Spleen (tissue), 7 donors: ENCODE data around the gene DNAJA3.

Experiments used
- POLR2A ChIP-seq, 3 donors: fragments of 450-650 bp; IDR thresholded peaks; one replicate each; pipeline ENCODE4 v1.5.1; 2017; ENCODE audit warnings: antibody characterized with exemption in 3 of 3, mild to moderate bottlenecking in 1 of 3
- POLR2AphosphoS5 ChIP-seq, 3 donors: sonication (generic); formaldehyde crosslinking; IDR thresholded peaks; one replicate each; pipeline ENCODE4 v1.5.1; 2017; ENCODE audit warnings: antibody characterized with exemption in 3 of 3
- TF ChIP-seq, protein P1 (sequence below), 11 experiments: fragments of 200-600 bp in 7 of 11; fragments of 450-650 bp in 4 of 11; sonication (generic) in 4 of 11; IDR thresholded peaks in 8 of 11; conservative IDR thresholded peaks in 3 of 11; 1 replicate in 7 of 11; 2 replicates in 4 of 11; pipeline versions ENCODE4 v1.4.0 to v1.8.0; 2016 to 2021; ENCODE audit warnings: antibody characterized with exemption in 11 of 11, inconsistent platforms in 4 of 11, mild to moderate bottlenecking in 1 of 11
- donor health status: DM: no; HTN: no; CAD: no; lungs with moderate emphysema.
- donor health status: DM: no; HTN: no; CAD: no.
- donor health status: DM: no; HTN: no; CAD: no.

DNA sequence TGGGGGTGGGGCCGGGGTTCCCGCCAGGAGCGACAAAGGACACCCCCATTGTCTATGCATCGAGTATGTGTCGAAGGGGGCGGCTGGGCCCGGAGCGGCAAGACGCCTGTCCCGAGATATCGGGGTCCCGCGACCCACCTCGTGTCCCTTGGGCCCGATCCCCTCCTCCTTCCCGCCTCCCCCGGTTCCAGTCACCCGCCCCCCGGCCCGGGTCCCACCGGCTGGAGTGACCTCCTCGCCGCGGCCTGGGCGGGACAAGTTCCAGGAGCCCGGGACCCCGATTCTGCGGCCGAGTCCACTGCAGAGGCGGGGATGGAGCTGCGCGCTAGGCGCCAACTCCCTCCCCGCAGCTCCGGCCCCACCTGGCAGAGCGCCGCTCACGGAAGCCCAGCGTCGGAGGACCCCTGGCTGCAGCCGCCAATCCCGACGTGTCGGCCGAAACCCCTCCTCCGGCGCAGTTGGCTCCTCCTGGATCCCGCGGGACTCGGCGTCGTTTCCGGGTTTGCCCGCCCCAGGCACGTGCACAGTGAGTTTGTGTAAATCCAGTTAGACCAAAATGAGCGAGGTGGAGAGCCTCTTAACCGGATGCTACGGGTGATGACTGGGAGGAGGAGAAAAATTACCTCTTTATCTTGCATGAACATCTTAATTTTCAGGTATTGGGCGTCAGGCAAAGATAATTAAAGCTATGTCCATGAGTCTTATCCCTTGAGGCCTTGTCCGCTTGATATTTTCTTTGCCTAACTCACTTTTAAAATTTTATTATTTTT is 48.7 kb downstream of the DNAJA3 start, which contains the start of gene NMRAL1:
- TF ChIP-seq POLR2A (IDR thresholded peaks at IDR 0.05) (peak in 1 of 3 donors; percentile 34), POLR2AphosphoS5 (IDR thresholded peaks at IDR 0.05) (peak; percentile 88 to 92 (median 88))
- TF ChIP-seq, protein P1, sequence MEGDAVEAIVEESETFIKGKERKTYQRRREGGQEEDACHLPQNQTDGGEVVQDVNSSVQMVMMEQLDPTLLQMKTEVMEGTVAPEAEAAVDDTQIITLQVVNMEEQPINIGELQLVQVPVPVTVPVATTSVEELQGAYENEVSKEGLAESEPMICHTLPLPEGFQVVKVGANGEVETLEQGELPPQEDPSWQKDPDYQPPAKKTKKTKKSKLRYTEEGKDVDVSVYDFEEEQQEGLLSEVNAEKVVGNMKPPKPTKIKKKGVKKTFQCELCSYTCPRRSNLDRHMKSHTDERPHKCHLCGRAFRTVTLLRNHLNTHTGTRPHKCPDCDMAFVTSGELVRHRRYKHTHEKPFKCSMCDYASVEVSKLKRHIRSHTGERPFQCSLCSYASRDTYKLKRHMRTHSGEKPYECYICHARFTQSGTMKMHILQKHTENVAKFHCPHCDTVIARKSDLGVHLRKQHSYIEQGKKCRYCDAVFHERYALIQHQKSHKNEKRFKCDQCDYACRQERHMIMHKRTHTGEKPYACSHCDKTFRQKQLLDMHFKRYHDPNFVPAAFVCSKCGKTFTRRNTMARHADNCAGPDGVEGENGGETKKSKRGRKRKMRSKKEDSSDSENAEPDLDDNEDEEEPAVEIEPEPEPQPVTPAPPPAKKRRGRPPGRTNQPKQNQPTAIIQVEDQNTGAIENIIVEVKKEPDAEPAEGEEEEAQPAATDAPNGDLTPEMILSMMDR (IDR thresholded peaks at IDR 0.05 in 8 of 11, conservative IDR thresholded peaks at IDR 0.05 in 3 of 11): peak in 3 of 11 experiments; percentile 8 to 31 (median 28)
